Measurements from ENCODE around the gene KLF13.

KLF13 gene

GRCh38 chr15:31293655-31294054 lies 33.0 kb upstream of the KLF13 start:
- no peak for DNase-seq (ENCODE audit: low read depth)
- TF ChIP-seq, protein P1, sequence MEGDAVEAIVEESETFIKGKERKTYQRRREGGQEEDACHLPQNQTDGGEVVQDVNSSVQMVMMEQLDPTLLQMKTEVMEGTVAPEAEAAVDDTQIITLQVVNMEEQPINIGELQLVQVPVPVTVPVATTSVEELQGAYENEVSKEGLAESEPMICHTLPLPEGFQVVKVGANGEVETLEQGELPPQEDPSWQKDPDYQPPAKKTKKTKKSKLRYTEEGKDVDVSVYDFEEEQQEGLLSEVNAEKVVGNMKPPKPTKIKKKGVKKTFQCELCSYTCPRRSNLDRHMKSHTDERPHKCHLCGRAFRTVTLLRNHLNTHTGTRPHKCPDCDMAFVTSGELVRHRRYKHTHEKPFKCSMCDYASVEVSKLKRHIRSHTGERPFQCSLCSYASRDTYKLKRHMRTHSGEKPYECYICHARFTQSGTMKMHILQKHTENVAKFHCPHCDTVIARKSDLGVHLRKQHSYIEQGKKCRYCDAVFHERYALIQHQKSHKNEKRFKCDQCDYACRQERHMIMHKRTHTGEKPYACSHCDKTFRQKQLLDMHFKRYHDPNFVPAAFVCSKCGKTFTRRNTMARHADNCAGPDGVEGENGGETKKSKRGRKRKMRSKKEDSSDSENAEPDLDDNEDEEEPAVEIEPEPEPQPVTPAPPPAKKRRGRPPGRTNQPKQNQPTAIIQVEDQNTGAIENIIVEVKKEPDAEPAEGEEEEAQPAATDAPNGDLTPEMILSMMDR (IDR thresholded peaks at IDR 0.05; ENCODE audit: control insufficient read depth, insufficient read depth, low read depth, low read length, missing control alignments): no peak
- H3K4me3 ChIP-seq (ENCODE audit: control insufficient read depth, low read depth, low read length): no peak overlapping the region

DNA sequence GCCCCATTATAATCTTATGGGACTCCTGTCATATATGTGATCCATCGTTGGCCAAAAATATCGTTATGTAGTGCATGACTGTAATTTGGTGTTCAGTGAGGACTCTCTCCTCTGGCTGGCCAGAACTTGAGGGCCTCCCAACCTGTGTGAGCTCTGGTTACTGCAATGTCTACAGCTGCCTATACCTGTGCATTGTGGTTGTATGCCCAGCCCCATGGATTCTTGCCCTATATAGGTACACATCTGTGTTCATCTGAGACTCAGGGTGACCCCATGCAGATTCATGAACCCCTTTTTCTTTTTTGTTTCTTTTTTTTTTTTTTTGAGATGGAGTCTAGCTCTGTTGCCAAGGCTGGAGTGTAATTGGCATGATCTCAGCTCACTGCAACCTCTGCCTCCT lies 32.6 kb upstream of the KLF13 start:
- DNase-seq (ENCODE audit: low read depth): no peak
- H3K4me3 ChIP-seq (ENCODE audit: control insufficient read depth, low read depth, low read length): no peak overlapping the region
- TF ChIP-seq, protein P1 (IDR thresholded peaks at IDR 0.05; ENCODE audit: control insufficient read depth, insufficient read depth, low read depth, low read length, missing control alignments): no peak

DNA sequence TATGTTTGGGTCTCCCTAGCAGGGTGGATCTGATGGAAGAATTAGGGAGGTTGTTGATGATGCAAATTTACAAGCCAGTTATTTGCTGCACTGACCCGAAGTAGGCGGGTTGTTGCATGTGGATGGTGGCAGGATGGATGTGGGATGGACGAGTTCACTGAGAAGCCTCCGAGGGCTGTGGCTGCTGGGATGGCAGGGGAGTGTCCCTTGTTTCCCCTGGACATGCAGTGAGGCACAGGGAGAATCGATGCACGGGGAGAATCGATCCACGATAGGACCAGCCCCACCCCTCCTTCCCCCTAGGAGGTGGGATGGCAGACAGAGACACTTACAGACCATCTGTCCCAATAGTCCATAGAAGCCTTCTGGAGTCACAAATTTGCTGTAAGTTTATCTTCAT lies 31.0 kb upstream of the KLF13 start:
- TF ChIP-seq, protein P1 (IDR thresholded peaks at IDR 0.05; ENCODE audit: control insufficient read depth, insufficient read depth, low read depth, low read length, missing control alignments): no peak
- no peak overlapping the region for H3K4me3 ChIP-seq (ENCODE audit: control insufficient read depth, low read depth, low read length)
- no peak for DNase-seq (ENCODE audit: low read depth)

DNA sequence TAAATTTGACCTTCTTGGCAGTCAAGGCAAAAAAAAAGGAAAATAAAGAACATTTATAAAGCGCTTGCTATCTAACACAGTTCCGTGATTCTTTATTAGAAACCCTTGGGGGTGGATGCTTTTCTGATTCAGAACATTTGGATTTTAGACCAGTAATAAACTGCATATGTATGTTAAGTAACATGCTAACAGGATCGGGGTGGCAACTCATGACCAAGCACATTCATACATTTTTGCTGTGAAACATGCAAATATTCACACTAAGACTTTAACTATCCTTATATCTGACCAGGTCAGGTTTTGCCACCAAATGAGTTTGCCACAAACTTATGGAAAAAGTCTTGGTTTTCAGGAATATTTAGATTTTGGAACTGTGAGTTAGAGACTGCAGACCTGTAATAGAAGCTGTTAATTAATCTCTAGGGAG lies 30.4 kb upstream of the KLF13 start:
- TF ChIP-seq, protein P1 (IDR thresholded peaks at IDR 0.05; ENCODE audit: control insufficient read depth, insufficient read depth, low read depth, low read length, missing control alignments): no peak
- DNase-seq (ENCODE audit: low read depth): no peak
- H3K4me3 ChIP-seq (ENCODE audit: control insufficient read depth, low read depth, low read length): no peak overlapping the region

DNA sequence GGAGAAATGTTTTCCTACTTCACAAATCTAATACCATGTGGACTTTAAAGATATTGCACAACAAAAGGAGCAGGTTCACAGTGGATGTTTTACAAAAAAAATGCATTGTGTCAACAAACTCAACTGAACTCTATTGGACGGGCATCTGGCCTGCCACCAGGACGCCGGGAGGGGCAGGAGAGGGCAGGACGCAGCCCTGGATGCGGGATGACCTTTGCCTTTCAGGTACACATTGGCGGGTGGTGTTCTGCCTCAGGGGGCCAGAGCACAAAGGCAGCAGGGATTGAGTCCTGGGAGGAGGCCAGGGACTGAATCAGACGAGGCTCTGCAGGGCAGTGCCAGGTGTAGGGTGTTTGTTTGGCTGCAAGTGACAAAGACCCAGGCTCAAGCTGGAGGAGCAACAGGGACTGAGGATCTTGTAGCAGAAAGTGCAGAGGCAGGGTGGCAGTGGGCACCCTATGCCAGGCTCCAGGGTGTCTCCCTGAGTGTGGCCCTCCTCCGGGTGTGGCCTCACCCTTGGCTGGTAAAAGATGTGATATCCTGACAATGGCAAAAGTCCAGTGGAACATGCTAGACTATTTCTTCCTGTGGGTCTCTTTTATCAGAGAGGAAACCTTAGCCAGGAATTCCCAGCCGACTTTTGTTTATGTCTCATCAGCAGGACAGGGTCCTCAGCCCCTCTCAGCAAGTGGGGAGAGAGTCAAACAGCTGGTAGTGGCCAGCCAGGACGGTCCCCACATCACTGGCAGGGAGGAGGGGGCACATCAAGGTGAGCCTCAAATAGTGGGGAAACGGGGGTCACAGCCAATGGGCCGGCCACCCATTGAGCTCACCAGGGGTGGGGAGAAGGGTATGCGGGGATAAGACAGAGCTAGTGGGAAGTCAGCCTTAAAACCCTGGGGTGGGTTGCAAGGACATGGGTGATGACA lies 29.7 kb upstream of the KLF13 start:
- TF ChIP-seq, protein P1 (IDR thresholded peaks at IDR 0.05; ENCODE audit: control insufficient read depth, insufficient read depth, low read depth, low read length, missing control alignments): no peak
- no peak for DNase-seq (ENCODE audit: low read depth)
- no peak overlapping the region for H3K4me3 ChIP-seq (ENCODE audit: control insufficient read depth, low read depth, low read length)

- no peak overlapping the region for H3K4me3 ChIP-seq (ENCODE audit: control insufficient read depth, low read depth, low read length)
- no peak for DNase-seq (ENCODE audit: low read depth)
- TF ChIP-seq, protein P1 (IDR thresholded peaks at IDR 0.05; ENCODE audit: control insufficient read depth, insufficient read depth, low read depth, low read length, missing control alignments): no peak
Observed at GRCh38 chr15:31297575-31298456, 28.8 kb upstream of the KLF13 start.

Measured in AG09309 (cell line).